GM19043 (cell line): ENCODE results near the gene MRPL24.
"Not testable (repeated sequence)": the region's sequence is repeated elsewhere in the genome, so short reads cannot be mapped to it uniquely, and the experiment has no call there.

Experiments
- ATAC-seq: cut with Tn5 transposase; IDR thresholded peaks from one replicate; pipeline ENCODE4 v1.9.1; 2021; ENCODE audit warnings: low read depth; ENCODE audit not compliant: unreplicated experiment

The MRPL24 gene

DNA sequence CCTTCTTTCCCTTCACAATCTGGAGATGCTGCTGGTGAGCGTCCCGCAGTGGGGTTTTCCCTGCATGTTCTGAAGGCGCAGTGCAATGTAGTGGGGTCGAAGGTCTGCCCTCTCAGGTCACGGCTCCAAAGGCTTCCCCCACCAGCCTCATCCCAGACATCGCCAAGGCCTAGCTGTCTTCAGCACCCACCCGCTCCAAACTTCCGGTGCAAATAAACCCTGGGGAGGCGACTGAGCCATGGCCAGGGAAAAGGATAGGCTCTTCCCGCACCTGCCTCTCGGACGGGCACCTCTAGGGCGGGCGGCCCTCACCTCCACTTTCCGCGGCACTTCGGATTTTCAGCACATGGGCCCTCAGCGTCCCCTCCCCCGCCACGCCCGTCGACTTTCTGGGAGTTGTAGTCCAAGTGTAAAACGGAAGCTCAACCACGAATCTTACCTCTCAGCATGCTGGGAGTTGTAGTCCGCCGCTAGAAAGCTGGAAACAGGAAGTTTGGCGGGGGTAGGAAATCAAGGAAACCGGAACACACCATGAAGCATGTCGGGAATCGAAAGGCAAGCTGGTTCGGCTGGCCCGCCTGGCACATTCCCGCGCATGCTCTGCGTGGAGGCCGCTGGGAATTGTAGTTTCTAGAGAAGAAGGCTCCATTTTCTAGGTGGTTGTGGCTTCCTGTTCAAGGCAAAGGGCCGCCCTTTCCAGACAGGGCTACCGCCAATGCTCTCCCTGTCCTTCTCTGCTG lies at the start of gene MRPL24:
Gene MRPL24, minus strand, starts transcription at position 348 of the 740 bp plus-strand sequence. CDS start 2,384 bp downstream, outside the sequence.
- peak; percentile 78 for ATAC-seq

DNA sequence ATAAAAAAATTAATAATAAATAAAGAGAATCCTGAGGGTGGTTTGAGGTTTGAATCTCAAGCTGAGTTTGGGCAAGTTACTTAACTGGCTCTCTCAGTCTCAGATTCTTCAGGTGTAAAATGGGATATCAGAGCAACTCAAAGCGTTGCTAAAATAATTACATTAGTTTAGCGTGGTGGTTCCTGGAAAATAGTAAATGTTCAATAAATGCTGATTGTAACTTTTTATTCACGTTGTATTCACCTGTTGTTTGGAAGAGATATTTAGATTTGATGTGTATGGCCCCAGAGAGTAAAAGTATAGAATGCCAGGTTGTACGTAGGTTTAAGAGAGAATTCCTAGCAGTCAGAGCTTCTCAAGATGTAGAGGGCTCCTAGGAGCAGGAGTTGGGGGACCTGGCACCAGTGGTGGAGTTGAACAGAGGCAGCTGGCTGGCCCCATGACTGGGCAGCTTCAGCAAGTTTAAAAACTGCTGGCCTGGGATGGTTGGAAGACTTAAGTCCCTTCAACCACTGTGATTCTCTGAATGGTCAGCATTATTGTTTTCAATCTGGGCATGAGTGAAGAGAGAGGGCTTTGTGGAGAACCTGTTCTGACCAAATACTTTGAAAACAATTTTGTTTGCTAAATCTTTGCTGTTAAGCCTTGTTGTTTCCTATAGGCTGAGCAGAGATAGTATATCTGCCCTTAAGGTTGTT lies 48.9 kb upstream of the MRPL24 start:
- no peak for ATAC-seq

DNA sequence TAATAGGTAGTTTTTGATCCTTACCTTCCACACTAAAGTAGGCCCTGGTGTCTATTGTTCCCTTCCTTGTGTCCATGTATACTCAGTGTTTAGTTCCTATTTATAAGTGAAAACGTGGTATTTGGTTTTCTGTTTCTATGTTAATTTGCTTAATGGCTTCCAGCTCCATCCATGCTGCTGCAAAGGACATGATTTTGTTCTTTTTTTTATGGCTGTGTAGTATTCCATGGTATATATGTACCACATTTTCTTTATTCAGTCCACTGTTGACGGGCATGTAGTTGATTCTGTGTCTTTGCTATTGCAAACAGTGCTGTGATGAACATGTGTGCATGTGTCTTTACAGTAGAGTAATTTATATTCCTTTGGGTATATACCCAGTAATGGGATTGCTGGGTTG lies 47.2 kb upstream of the MRPL24 start:
- no peak for ATAC-seq

DNA sequence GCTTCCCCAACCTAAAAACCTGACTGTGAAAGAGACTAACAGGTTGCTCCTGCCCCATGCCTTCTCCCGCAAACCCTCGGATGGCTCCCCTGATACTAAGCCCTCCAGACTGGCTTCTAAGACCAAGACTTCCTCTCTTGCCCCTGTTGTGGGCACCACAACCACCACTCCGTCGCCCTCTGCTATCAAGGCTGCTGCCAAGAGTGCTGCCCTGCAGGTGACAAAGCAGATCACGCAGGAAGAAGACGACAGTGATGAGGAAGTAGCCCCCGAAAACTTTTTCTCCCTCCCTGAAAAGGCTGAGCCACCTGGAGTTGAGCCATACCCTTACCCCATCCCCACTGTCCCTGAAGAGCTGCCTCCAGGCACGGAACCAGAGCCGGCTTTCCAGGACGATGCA lies 45.8 kb upstream of the MRPL24 start:
- no peak for ATAC-seq

DNA sequence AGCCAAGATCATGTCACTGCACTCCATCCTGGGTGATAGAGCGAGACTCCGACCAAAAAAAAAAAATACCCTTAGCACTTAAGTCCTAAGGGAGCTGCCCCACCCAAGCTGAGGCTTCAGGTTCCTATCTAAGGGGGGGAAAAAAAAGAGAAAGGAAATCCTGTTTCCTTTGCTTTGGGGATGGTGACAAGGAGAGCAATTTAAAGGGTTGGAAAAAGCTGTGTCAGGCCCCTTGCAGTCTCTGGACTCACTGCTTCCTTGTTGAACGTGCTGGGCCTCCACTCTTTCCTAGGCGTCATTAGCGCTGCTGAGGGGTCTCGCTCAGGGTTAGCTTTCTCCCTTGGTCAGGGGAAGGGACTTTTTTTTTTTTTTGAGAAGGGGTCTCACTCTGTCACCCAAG lies 44.6 kb upstream of the MRPL24 start:
- ATAC-seq: no peak

DNA sequence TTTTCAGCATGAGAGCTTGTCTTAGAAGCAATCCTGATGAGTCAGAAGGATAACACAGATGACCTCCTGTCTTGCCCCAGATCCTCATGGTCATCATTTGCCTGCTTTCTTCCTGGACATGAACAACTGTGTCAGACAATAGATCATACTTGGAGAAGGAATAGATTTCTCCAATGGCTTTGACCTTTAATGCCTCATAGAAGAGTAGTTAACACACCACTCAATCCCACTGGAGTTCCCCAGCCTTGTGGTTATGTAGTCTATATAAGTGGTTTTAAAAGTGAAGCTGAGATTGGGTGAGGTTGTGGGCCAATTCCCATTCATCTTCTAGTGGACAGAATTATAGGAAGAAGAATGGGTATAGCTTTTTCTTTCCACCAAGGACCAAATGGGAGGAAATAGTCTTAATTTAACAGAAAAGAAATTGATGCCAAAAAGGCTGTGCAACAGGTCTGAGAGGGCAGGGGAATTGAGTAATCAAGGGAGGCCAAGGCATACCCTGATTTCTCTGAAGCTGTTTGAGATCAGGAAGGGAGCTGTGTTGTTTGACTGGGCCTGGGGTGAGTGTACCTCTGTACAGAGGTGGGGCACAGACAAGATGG lies 40.8 kb upstream of the MRPL24 start:
- ATAC-seq: no peak

DNA sequence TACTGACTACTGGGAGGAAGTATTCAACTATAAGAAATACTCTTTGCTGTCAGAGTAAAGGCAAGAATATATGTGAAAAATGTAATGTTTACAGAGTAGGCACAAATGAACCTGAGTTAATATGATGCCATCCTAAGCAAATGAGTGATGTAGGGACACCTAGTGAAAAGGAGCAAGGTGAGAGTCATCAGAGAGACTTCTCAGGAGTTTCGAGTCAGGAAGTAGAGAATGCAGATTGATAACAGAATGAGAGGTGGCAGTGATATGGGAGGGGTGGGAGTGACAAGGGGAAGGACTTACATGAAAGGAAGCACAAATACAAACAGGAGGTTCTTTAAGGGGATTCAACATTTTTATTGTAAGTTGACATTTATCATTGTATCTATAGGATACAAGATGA lies 36.7 kb upstream of the MRPL24 start:
- ATAC-seq: no peak

DNA sequence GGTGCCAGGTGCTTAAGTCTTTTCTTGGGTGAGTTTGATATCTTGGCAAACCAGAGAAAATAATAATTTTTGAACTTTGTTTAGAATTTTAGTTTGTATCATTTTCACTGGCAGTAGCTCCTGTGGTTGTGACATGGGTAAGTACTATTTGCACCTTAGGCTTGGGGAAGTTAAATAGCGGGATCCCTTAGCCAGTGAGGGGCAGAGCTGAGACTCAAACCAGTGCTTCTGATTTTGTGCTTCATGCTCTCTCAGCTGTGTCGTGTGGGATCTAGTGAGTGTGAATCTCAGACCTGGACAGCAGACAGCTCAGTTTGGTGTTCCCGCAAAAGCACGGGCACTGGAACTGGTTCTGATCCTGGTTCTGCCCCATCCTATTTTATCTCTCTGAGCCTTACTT lies 36.1 kb upstream of the MRPL24 start:
- no peak for ATAC-seq

DNA sequence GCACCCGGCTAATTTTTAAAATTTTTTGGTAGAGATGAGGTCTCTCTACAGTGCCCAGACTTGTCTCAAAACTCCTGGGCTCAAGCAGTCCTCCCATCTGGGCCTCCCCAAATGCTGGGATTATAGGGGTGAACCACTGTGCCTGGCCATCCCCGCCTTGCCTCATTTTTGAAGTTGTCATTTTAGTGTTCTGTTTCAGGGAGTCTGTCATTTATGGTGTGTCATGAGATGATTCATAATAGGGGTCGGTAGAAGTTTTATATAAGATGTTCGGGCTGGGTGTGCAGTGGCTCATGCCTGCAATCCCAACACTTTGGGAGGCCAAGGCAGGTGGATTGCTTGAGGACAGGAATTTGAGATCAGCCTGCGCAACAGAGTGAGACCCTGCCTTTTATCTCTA lies 34.9 kb upstream of the MRPL24 start:
- no peak for ATAC-seq

DNA sequence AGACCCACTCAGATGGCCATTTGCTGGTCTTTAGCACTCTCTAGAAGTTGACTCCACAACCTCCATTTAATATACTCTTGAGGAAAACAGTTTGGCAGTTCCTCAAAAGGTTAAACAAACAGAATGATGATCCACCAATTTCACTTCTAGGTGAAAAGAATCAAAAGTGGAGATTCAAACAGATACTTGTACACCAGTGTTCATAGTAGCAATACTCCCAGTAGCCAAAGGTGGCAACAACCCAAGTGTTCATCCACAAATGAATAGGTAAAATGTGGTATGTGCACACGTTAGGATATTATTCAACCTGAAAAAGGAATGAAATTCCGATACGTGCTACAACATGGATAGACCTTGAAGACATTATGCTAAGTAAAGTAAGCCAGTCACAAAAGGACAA lies 32.7 kb upstream of the MRPL24 start:
- no peak for ATAC-seq

DNA sequence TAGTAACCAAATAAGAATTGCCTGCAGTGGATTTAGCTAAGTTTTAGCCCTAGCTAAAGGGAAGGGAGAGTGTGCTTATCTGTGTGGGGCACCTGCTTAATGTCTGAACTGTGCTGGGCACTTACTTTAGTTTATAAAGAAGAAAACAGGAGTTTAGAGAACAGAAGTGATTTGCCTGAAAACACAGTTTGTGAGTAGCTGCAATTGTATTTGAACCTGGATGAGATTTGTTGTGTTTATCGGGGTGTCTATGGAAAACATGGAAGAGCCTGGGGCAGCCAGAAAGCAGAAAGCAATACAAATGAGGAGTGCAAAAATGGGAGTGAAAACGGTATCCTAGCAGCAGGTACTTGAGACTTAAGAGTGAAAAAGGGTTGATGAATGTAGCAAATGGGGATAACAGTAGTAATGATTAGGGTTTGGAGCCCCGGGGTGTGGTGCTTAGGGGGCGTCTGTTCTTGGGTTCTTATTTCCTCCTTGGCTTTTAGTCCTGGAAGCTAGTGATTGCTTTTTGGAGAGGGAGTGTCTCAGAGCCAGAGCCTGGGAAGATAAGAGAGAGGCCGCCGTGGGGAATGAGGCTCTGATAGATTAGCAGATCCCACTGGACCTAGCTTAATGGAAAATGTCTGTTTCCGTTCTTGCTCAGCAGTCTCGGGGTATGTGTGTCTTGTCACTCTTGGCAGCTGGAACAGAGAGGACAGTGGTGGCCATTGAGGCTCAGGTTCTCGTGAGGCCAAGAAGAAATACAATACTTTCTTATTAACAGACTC lies 32.0 kb upstream of the MRPL24 start:
- no peak for ATAC-seq

DNA sequence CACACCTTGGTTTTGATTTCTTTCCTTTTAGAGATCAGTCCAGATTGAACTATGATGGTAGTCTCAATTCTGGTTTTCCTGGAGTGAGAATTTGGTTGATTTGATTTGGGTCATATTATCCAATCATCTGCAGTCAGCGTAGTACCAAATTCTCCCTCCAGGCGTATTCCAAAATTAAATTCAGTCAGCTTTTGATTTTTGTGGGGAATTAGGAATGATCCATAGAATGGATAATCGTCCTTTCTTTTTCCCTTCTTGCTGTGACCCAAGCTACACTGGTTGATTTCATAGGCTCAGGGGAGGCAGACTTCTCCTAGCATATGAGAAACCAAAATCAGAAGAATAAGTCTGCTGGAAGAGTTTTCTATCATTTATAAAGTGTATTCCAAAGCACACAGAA lies 31.3 kb upstream of the MRPL24 start:
- ATAC-seq: no peak

DNA sequence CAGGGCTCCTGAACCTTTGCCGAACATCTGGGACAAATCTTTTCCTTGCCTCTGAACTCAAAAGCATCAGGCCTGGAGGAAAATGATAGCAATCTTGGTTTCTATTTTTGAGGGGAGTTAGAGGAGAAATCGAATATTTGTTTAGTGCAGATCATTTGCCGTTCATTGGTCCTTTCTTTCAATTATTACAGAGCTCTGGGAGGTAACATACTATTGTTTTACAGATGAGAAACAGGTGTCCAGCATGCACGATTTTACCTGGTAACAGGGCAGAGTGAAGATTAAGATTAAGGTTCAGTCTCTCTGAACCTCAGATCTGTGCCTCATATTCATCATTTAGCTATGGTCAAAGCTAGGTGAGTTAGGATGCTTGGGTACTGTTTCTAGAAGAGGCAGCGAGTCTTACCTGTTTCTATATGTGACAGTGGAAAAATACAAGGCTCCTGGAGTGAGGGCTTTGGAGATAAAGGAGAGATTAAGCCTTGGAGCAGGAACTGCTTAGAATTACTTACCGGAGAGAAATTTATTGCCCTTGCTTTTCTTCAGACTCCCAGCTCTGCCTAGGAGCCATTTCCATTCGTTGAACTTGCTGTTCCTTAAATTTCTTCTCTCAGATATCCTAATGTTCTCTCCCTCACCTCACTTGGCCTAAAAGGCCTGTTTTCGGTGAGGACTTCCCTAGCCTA lies 27.9 kb upstream of the MRPL24 start:
- no peak for ATAC-seq

DNA sequence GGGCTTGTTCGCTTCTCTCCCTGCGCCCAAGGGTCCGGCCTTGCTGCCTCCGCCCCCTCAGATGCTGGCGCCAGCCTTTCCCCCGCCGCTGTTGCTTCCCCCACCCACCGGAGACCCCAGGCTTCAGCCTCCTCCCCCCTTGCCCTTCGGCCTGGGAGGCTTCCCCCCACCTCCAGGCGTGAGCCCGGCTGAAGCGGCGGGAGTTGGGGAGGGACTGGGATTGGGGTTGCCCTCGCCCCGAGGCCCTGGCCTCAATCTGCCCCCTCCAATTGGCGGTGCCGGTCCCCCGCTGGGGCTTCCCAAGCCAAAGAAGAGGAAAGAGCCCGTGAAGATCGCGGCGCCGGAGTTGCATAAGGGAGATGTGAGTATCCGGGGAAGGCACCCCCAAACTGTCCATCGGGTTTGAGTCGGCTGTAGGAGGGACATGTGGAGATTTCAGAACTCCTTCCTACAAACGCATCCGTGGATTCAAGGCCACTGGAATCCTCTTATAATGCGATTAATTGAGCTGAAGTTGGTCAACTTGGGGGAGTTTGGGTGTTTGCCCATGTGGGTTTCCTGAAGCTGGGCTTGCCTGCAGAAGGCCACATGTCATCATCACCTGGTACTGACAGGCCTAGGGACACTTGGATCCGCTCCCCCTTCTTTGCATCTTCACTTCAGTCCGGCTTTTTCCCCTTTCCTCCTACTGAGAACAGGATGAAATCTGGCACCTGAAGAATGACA lies 27.2 kb upstream of the MRPL24 start:
- ATAC-seq: no peak

DNA sequence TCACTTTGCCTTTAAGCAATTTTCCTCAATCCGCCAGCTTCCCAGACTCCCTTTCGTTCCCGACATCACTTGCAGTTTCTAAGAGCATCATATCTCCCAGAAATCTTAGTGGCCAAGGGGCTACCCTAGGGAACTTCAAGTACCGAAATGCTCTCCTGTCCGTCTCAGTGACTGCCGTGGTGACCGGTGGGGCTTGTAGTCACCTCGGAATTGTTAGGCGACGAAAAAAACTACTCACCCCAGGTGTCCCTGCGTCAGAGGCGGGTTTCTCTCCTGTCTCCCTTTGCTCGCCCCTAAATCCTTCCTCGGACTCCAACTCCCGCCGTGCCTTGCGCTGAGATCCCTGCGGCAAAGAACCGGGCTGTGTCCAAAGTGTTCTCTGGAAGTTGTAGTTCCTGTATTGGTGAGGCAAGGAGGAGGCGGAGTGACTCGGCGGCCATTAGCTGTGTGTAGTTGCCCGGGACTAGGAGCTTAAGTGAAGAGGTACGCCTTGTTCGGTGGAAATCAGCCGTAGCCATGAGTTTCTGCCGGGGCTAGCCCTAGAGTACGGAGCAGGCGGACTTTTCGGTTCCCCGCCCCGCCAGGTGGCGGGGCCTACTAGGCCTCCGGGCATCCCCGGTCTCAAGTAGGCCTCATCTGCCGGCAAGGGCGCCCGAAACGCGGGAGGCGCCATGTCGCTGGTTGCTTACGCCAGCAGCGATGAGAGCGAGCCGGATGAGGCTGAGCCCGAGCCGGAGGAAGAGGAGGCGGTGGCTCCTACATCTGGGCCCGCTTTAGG lies 26.4 kb upstream of the MRPL24 start, which contains the start of gene PRCC:
Gene PRCC, plus strand, starts transcription at position 435 of the 778 bp plus-strand sequence. Its CDS starts 237 bp downstream, at position 672.
- ATAC-seq: peak; percentile 91

DNA sequence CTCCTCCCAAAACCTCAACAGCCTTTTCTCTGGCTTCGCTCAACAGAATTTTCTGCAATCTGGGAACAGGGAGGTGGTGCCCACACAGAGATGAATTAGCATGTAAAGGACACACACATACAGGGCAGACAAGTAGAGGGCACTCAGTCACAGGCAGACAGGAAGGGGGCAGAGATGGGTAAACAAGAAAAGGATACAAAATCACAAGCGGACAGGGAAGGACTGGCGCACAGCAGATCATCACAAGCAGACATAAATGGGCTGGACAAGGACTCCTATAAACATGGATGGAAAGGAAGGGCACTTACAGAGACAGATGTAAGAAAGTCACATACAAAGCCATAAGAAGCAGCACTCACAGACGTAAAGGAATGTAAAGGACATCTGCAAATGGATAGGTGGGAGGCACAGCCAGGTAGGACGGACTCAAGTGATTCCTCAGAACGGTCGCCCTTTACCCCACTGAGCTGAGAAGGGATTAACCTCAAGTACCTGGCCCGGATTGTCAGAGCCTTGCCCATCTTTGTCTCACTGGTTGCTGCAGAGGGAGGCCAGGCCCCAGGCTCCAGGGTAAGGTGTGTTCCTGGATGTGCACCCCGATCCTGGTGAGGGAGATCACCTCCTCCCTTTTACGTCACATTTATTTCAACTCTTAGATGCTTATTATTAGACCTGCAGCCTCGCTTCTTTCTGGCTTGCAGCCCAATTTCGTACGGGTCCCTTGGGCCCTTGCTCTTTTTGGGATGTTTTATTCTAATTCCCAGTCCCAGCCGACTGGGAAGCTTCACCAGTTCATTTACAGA lies 25.6 kb upstream of the MRPL24 start:
- ATAC-seq: no peak

DNA sequence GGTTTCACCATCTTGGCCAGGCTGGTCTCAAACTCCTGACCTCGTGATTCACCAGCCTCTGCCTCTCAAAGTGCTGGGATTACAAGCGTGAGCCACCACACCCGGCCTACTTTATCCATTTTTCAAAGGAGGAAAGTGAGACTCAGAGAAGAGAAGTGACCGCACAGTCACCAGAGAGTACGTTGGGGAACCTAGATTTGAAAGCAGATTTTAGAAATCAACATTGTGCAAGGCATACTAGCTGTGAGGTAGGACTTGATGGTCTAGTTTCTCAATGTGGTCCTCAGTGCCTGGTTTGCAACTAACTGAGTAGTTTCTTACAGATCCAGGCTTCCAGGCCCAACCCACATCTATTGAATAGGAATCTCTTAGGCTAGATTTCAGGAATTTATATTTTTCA lies 24.8 kb upstream of the MRPL24 start:
- no peak for ATAC-seq

DNA sequence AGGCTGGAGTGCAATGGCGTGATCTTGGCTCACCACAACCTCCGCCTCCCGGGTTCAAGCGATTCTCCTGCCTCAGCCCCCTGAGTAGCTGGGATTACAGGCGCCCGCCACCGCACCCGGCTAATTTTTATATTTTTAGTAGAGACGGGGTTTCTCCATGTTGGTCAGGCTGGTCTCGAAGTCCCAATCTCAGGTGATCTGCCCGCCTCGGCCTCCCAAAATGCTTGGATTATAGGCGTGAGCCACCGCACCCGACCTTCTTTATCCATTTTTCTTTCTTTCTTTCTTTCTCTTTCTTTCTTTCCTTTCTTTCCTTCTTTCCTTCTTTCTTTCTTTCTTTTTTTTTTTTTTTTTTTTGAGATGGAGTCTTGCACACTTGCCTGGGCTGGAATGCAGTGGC lies 24.2 kb upstream of the MRPL24 start:
- not testable (repeated sequence) for ATAC-seq
